H9 (cell line): Measurements from ENCODE around the gene MEF2C. TPM values are rescaled to one million over a fixed set of nuclear protein-coding genes. Genes with fewer than 3 reads are reported as not detected.

Experiments used
- DNase-seq: peaks from one replicate; pipeline ENCODE4 v3.0.0-alpha.2; 2017
- H2AFZ ChIP-seq: one replicate; pipeline ENCODE4 v1.6.1; 2013; ENCODE audit warnings: mild to moderate bottlenecking, low read length, control low read depth, moderate library complexity
- H2AK5ac ChIP-seq: 2 replicates; pipeline ENCODE4 v1.6.1; 2013; ENCODE audit warnings: low read length, control low read depth, mixed read lengths; ENCODE audit not compliant: insufficient read length
- H2BK120ac ChIP-seq: one replicate; pipeline ENCODE4 v1.6.1; 2013; ENCODE audit warnings: low read depth, mild to moderate bottlenecking, low read length, control low read depth, inconsistent platforms; ENCODE audit not compliant: poor library complexity, severe bottlenecking
- H2BK12ac ChIP-seq: 2 replicates; pipeline ENCODE4 v1.6.1; 2013; ENCODE audit warnings: low read length, control low read depth, mixed read lengths, low read depth; ENCODE audit not compliant: insufficient read length
- H2BK15ac ChIP-seq: 2 replicates; pipeline ENCODE4 v1.6.1; 2013; ENCODE audit warnings: low read depth, low read length, control low read depth
- H2BK20ac ChIP-seq: one replicate; pipeline ENCODE4 v1.6.1; 2013; ENCODE audit warnings: low read depth, mild to moderate bottlenecking, low read length, control low read depth, inconsistent platforms; ENCODE audit not compliant: poor library complexity, severe bottlenecking
- H2BK5ac ChIP-seq: 2 replicates; pipeline ENCODE4 v1.6.1; 2013; ENCODE audit warnings: low read length, control low read depth, mixed read lengths; ENCODE audit not compliant: insufficient read length
- H3K14ac ChIP-seq: 2 replicates; pipeline ENCODE4 v1.6.1; 2013; ENCODE audit warnings: low read length, control low read depth; ENCODE audit not compliant: insufficient read depth
- H3K18ac ChIP-seq: 2 replicates; pipeline ENCODE4 v1.6.1; 2013; ENCODE audit warnings: low read depth, mild to moderate bottlenecking, mixed read lengths, low read length, control low read depth; ENCODE audit not compliant: insufficient read length
- H3K23ac ChIP-seq: 2 replicates; pipeline ENCODE4 v1.6.1; 2013; ENCODE audit warnings: low read length, control low read depth, mixed read lengths, low read depth; ENCODE audit not compliant: insufficient read length
- H3K23me2 ChIP-seq: 2 replicates; pipeline ENCODE4 v1.6.1; 2013; ENCODE audit warnings: low read depth, mild to moderate bottlenecking, mixed read lengths, low read length, control low read depth; ENCODE audit not compliant: insufficient read length, poor library complexity, severe bottlenecking
- H3K27ac ChIP-seq: 2 replicates; pipeline ENCODE4 v1.5.1; 2013; ENCODE audit warnings: low read length, control low read depth, mixed read lengths, low read depth; ENCODE audit not compliant: insufficient read length
- H3K27me3 ChIP-seq: 2 replicates; pipeline ENCODE4 v1.6.1; 2013; ENCODE audit warnings: low read length, control low read depth, inconsistent platforms; ENCODE audit not compliant: insufficient read depth
- H3K4ac ChIP-seq: 2 replicates; pipeline ENCODE4 v1.6.1; 2013; ENCODE audit warnings: low read depth, mild to moderate bottlenecking, control low read depth, inconsistent platforms, low read length, moderate library complexity
- H3K4me1 ChIP-seq: 2 replicates; pipeline ENCODE4 v1.6.1; 2013; ENCODE audit warnings: low read length, control low read depth, inconsistent platforms; ENCODE audit not compliant: insufficient read depth
- H3K4me2 ChIP-seq: 2 replicates; pipeline ENCODE4 v1.6.1; 2013; ENCODE audit warnings: low read length, control low read depth, mixed read lengths; ENCODE audit not compliant: insufficient read length, insufficient read depth
- H3K56ac ChIP-seq: 2 replicates; pipeline ENCODE4 v1.6.1; 2013; ENCODE audit warnings: low read depth, mild to moderate bottlenecking, mixed read lengths, low read length, control low read depth; ENCODE audit not compliant: insufficient read length
- H3K79me1 ChIP-seq: 2 replicates; pipeline ENCODE4 v1.6.1; 2013; ENCODE audit warnings: low read depth, mild to moderate bottlenecking, moderate library complexity, low read length, control low read depth, inconsistent platforms; ENCODE audit not compliant: insufficient read depth, poor library complexity, severe bottlenecking
- H3K79me2 ChIP-seq: 2 replicates; pipeline ENCODE4 v1.6.1; 2013; ENCODE audit warnings: low read length, control low read depth, inconsistent platforms; ENCODE audit not compliant: insufficient read depth
- H3K9ac ChIP-seq: 2 replicates; pipeline ENCODE4 v1.6.1; 2013; ENCODE audit warnings: low read length, control low read depth, mixed read lengths; ENCODE audit not compliant: insufficient read length; ENCODE audit errors: extremely low read depth
- H3K9me3 ChIP-seq: one replicate; pipeline ENCODE4 v1.6.1; 2013; ENCODE audit warnings: low read depth, low read length, inconsistent platforms; ENCODE audit not compliant: control insufficient read depth
- H3T11ph ChIP-seq: one replicate; pipeline ENCODE4 v1.6.1; 2013; ENCODE audit warnings: mild to moderate bottlenecking, low read length, control low read depth, inconsistent platforms
- H4K20me1 ChIP-seq: one replicate; pipeline ENCODE4 v1.6.1; 2013; ENCODE audit not compliant: control insufficient read depth, insufficient read length, insufficient read depth
- H4K5ac ChIP-seq: 2 replicates; pipeline ENCODE4 v1.6.1; 2013; ENCODE audit warnings: low read depth, mild to moderate bottlenecking, mixed read lengths, low read length, control low read depth; ENCODE audit not compliant: insufficient read length
- H4K8ac ChIP-seq: replicated peaks from 2 replicates; pipeline ENCODE4 v1.6.1; 2013; ENCODE audit warnings: low read length, control low read depth, mixed read lengths, low read depth; ENCODE audit not compliant: insufficient read length
- H4K91ac ChIP-seq: 2 replicates; pipeline ENCODE4 v1.6.1; 2013; ENCODE audit warnings: low read depth, mild to moderate bottlenecking, moderate library complexity, mixed read lengths, low read length, control low read depth; ENCODE audit not compliant: insufficient read length
- H3K27ac Mint-ChIP-seq, 3 experiments: 2 replicates in 2 of 3; 3 replicates in 1 of 3; pipeline ENCODE4 v1.8.0; 2020 to 2021; ENCODE audit warnings: mixed read lengths in 3 of 3, mild to moderate bottlenecking in 1 of 3, moderate library complexity in 1 of 3
- H3K27me3 Mint-ChIP-seq: 2 replicates; pipeline ENCODE4 v1.8.0; 2021; ENCODE audit warnings: low read depth, mild to moderate bottlenecking, moderate library complexity, mixed read lengths
- H3K36me3 Mint-ChIP-seq, 3 experiments: 2 replicates in 2 of 3; 3 replicates in 1 of 3; pipeline ENCODE4 v1.8.0; 2020 to 2021; ENCODE audit warnings: low read depth in 3 of 3, mixed read lengths in 3 of 3; ENCODE audit not compliant: insufficient read depth in 1 of 3
- H3K4me1 Mint-ChIP-seq, 2 experiments: 2 replicates each; pipeline ENCODE4 v1.8.0; 2020; ENCODE audit warnings: mixed read lengths in 2 of 2
- H3K4me3 Mint-ChIP-seq, 2 experiments: 2 replicates in 1 of 2; 3 replicates in 1 of 2; pipeline ENCODE4 v1.8.0; 2020 to 2021; ENCODE audit warnings: mild to moderate bottlenecking in 2 of 2, mixed read lengths in 2 of 2, moderate library complexity in 1 of 2
- H3K9me3 Mint-ChIP-seq, 2 experiments: 2 replicates in 1 of 2; 3 replicates in 1 of 2; pipeline ENCODE4 v1.8.0; 2020; ENCODE audit warnings: mild to moderate bottlenecking in 2 of 2, mixed read lengths in 2 of 2, moderate library complexity in 1 of 2
- WGBS: extraction: QIAGEN DNeasy Blood & Tissue Kit; methylation state at CpG from one replicate; pipeline ENCODE4 v1.1.7; 2013; ENCODE audit warnings: missing lambda C conversion rate, low lambda C conversion rate, mixed read lengths; ENCODE audit not compliant: insufficient read length; ENCODE audit errors: extremely low coverage; 5-methylcytosine and 5-hydroxymethylcytosine counted together
- total RNA-seq: library from RNA; stranded (reverse); gene quantifications from 2 replicates; pipeline ENCODE4 v1.2.1, GENCODE V29; 2021
- TF ChIP-seq, protein P1 (sequence below): fragments of 200-600 bp; sonication (generic); conservative IDR thresholded peaks from 3 replicates; pipeline ENCODE4 v1.8.0; 2021; ENCODE audit warnings: antibody characterized with exemption, mild to moderate bottlenecking

Gene MEF2C
- total RNA-seq, 1 experiment from 2014 or later: 0.11 TPM

DNA sequence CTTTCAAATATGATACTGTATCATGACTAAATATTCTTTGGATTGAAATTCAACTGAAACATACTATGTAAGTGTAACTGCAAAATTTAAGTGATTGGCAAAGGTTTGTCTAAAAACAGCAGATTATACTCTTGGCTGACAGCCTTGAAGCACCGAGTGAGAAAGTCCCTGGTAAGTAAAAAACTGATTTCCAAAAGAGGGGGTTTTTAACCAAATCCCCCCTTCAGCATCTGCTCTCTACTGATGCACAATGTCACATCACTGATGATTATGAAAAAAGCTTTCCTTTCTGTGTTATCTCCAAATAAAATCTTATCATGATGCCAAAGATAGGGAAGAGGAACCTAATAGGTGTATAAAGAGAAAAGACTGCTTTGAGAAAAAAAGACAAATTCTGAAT is 141.0 kb downstream of the MEF2C start:
- H3K79me2 ChIP-seq: no peaks in the 10 kb centered on the region
- TF ChIP-seq, protein P1, sequence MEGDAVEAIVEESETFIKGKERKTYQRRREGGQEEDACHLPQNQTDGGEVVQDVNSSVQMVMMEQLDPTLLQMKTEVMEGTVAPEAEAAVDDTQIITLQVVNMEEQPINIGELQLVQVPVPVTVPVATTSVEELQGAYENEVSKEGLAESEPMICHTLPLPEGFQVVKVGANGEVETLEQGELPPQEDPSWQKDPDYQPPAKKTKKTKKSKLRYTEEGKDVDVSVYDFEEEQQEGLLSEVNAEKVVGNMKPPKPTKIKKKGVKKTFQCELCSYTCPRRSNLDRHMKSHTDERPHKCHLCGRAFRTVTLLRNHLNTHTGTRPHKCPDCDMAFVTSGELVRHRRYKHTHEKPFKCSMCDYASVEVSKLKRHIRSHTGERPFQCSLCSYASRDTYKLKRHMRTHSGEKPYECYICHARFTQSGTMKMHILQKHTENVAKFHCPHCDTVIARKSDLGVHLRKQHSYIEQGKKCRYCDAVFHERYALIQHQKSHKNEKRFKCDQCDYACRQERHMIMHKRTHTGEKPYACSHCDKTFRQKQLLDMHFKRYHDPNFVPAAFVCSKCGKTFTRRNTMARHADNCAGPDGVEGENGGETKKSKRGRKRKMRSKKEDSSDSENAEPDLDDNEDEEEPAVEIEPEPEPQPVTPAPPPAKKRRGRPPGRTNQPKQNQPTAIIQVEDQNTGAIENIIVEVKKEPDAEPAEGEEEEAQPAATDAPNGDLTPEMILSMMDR: no peak
- H3K4me2 ChIP-seq: no peak overlapping the region
- Mint-ChIP-seq H3K36me3 (no peaks in the 10 kb centered on the region), H3K4me3 (no peak overlapping the region), H3K9me3 (no peaks in the 10 kb centered on the region), H3K4me1 (peaks cover 3 to 6% of the 10 kb centered on the region in 2 experiments; a peak in 3 of 4 replicates), H3K27ac (no peak overlapping the region), H3K27me3 (no peaks in the 10 kb centered on the region; the same call in 1 of the 2 replicates)
- H3K9ac ChIP-seq: no peak overlapping the region
- H2BK5ac ChIP-seq: no peak overlapping the region
- H3K4ac ChIP-seq: no peak overlapping the region
- H2BK15ac ChIP-seq: no peak overlapping the region
- no peak overlapping the region for H3K27ac ChIP-seq
- no peak overlapping the region for H4K5ac ChIP-seq
- no CpG with 5 or more reads among the region's 1 CpG for WGBS
- no peak overlapping the region for H3T11ph ChIP-seq
- H4K8ac ChIP-seq: no peak overlapping the region
- H3K4me1 ChIP-seq: no peaks in the 10 kb centered on the region
- H2BK20ac ChIP-seq: no peak overlapping the region
- H4K91ac ChIP-seq: no peak overlapping the region
- no peak overlapping the region for H3K14ac ChIP-seq
- H3K23ac ChIP-seq: no peak overlapping the region
- no peaks in the 10 kb centered on the region for H4K20me1 ChIP-seq
- H3K9me3 ChIP-seq: no peaks in the 10 kb centered on the region
- H3K56ac ChIP-seq: no peak overlapping the region
- H2AK5ac ChIP-seq: no peak overlapping the region
- H3K27me3 ChIP-seq: no peaks in the 10 kb centered on the region
- no peaks in the 10 kb centered on the region for H3K79me1 ChIP-seq
- no peak overlapping the region for H2BK12ac ChIP-seq
- no peak for DNase-seq
- no peaks in the 10 kb centered on the region for H3K23me2 ChIP-seq
- no peak overlapping the region for H3K18ac ChIP-seq
- no peak overlapping the region for H2AFZ ChIP-seq
- no peak overlapping the region for H2BK120ac ChIP-seq
